ENCODE results near the gene PTPRG.

- no peak for TF ChIP-seq CTCF (IDR thresholded peaks at IDR 0.05)
- no peak for TF ChIP-seq POLR2A (IDR thresholded peaks at IDR 0.05)
Observed at GRCh38 chr3:61600195-61600594, 38.8 kb downstream of the PTPRG start.

Measured in adrenal gland (tissue), 5 donors.